HUES48 (cell line): ENCODE results near the gene CHSY1.
A peak's percentile ranks its signal among the peaks of the same experiment; 100 is the strongest.
"Not testable (repeated sequence)": the region's sequence is repeated elsewhere in the genome, so short reads cannot be mapped to it uniquely, and the experiment has no call there.

Experiments used
- H3K27ac ChIP-seq: one replicate; pipeline ENCODE4 v1.7.0; 2013; ENCODE audit warnings: low read depth, low read length, inconsistent platforms
- H3K27me3 ChIP-seq: 2 replicates; pipeline ENCODE4 v1.6.1; 2013; ENCODE audit warnings: mild to moderate bottlenecking, low read length; ENCODE audit not compliant: control insufficient read depth, insufficient read depth
- H3K36me3 ChIP-seq: 2 replicates; pipeline ENCODE4 v1.6.1; 2013; ENCODE audit warnings: low read length; ENCODE audit not compliant: control insufficient read depth, insufficient read depth
- H3K4me1 ChIP-seq: 2 replicates; pipeline ENCODE4 v1.6.1; 2013; ENCODE audit warnings: mild to moderate bottlenecking, low read length; ENCODE audit not compliant: control insufficient read depth, insufficient read depth
- H3K4me3 ChIP-seq: 2 replicates; pipeline ENCODE4 v1.5.1; 2013; ENCODE audit warnings: mild to moderate bottlenecking, low read depth, low read length
- H3K9ac ChIP-seq: 2 replicates; pipeline ENCODE4 v1.6.1; 2013; ENCODE audit warnings: mild to moderate bottlenecking, low read depth, low read length, moderate library complexity
- H3K9me3 ChIP-seq: 2 replicates; pipeline ENCODE4 v1.6.1; 2013; ENCODE audit warnings: low read length; ENCODE audit not compliant: control insufficient read depth, insufficient read depth

Gene CHSY1, protein sequence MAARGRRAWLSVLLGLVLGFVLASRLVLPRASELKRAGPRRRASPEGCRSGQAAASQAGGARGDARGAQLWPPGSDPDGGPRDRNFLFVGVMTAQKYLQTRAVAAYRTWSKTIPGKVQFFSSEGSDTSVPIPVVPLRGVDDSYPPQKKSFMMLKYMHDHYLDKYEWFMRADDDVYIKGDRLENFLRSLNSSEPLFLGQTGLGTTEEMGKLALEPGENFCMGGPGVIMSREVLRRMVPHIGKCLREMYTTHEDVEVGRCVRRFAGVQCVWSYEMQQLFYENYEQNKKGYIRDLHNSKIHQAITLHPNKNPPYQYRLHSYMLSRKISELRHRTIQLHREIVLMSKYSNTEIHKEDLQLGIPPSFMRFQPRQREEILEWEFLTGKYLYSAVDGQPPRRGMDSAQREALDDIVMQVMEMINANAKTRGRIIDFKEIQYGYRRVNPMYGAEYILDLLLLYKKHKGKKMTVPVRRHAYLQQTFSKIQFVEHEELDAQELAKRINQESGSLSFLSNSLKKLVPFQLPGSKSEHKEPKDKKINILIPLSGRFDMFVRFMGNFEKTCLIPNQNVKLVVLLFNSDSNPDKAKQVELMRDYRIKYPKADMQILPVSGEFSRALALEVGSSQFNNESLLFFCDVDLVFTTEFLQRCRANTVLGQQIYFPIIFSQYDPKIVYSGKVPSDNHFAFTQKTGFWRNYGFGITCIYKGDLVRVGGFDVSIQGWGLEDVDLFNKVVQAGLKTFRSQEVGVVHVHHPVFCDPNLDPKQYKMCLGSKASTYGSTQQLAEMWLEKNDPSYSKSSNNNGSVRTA

DNA sequence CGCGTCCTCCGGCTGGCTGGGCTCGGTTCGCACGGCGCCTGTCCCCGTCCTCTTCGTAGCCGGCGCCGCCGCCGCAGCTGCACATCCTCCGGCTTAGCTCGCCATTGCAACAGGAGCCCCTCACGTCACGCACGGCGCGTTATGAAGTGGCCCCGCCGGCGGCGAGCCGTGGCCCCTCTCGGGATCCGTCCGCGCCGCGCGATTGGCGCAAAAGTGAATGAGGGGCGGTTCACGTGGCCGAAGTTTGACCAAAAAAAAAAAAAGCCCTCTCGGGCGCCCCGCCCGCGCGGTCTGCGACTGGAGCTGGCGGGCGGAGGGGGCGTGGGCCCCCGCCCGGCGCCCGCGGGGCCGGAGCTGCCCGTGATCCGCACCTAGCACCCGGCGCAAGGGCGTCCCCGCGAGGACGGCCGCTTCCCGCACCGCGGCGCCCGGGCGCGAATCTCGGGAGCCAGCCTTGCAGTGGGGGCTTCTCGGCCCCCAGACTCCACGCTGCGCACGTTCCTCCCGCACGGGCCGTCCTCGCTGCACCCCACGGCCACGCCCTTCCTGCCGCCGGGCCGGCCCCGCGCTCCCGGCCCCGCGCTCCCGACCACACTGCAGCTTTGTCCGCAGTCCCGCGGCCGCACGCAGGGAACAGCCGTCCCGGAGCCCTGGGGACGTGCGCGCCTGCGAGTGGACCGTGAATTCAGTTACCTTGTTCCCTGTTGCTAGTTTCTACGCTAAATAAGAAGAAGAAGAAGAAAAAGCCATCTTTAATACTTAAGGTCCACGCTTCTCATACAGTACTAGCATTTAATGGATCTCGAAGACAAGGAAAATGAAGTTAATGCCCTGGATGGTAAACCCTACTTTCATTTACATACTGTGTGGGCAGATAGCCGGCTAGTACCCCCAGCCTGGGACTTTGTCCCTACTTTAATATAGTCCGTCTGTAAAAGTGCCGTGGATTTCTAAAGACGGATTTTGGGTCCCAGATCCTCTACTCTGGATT, at the start of gene CHSY1:
Gene CHSY1 (minus strand): TSS at position 219 of the 991 bp plus-strand sequence. CDS start 592 bp downstream, outside the sequence.
- peak within 1 kb of the TSS; percentile 75 for H3K9ac ChIP-seq
- H3K27ac ChIP-seq: peak within 1 kb of the TSS; percentile 47
- H3K36me3 ChIP-seq: peaks cover 13% of the 10 kb centered on the region; the same call in 1 of the 2 replicates
- H3K4me3 ChIP-seq: peak within 1 kb of the TSS; percentile 86
- H3K27me3 ChIP-seq: peaks cover 8% of the 10 kb centered on the region; the same call in 1 of the 2 replicates
- H3K9me3 ChIP-seq: no peaks in the 10 kb centered on the region
- H3K4me1 ChIP-seq: peaks cover 30% of the 10 kb centered on the region

DNA sequence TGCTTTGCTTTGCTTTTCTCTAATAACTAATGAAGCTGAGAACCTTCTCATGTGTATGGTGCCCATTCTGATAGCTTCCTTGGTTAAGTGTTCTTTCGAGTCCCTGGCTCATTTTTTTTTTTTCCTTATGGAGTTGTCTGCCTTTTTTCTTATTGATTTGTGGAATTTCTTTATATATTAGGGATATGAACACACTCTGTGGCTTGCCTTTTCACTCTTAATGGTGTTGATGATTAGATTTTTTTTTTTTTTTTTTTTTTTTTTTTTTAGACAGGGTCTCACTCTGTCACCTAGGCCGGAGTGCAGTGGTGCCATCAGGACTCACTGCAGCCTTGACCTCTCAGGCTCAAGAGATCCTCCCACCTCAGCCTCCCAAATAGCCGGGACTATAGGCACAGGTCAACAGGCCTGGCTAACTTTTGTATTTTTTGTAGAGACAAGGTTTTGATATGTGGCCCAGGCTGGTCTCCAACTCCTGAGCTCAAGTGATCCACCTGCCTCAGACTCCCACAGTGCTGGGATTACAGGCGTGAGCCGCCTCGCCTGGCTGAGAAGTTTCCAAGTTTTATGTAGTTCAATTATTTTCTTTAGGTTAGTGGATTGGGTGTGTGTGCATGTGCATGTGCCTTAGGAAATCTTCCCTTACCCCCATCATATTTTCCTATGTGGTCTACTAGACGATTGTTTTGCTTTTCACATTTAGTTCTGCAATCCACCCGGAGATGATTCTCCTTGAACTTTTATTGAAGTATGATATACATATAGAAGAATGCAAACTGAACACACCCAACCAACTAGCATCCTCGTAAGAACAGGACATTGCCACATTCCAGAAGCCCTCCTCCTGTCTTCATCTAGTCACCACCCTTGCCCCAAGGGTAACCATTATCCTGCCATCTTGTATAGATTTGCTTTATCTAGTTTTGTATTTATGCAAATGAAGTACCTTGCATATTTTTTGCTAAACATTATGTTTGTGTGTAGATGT, 44.9 kb upstream of the CHSY1 start:
- Histone ChIP-seq H3K27ac (no peak overlapping the region), H3K9me3 (no peaks in the 10 kb centered on the region), H3K9ac (no peak overlapping the region), H3K4me3 (peak overlapping the region; percentile 100; the same call in 1 of the 2 replicates), H3K4me1 (peaks cover 15% of the 10 kb centered on the region), H3K27me3 (no peaks in the 10 kb centered on the region), H3K36me3 (peaks cover 12% of the 10 kb centered on the region)

DNA sequence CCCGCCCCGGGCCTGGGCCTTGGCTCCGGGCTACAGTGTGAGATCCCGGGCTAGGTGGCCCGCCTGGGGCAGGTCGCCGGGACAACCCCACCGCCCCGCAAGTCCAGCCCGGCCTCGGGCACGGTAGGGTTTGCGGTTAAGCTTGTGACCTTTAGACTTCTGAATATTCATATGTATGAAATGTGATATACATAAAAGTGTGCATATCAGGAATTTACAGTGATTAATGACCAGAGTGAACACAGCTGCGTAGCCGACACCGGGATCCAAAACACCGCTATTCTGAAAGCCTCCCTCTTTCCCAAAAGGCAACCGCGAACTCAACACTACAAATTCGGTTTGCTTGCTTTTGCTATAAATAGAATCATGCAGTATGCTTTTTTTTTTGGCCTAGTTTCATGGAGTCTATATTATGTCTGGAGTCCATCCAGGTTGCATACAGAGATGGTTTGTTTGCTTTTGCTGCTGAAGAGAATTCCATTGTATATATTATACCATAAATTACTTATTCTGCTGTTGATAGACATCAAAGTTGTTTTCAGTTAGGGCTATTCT, 43.8 kb upstream of the CHSY1 start:
- H3K36me3 ChIP-seq: peaks cover 21% of the 10 kb centered on the region
- H3K27ac ChIP-seq: peak overlapping the region; percentile 90

DNA sequence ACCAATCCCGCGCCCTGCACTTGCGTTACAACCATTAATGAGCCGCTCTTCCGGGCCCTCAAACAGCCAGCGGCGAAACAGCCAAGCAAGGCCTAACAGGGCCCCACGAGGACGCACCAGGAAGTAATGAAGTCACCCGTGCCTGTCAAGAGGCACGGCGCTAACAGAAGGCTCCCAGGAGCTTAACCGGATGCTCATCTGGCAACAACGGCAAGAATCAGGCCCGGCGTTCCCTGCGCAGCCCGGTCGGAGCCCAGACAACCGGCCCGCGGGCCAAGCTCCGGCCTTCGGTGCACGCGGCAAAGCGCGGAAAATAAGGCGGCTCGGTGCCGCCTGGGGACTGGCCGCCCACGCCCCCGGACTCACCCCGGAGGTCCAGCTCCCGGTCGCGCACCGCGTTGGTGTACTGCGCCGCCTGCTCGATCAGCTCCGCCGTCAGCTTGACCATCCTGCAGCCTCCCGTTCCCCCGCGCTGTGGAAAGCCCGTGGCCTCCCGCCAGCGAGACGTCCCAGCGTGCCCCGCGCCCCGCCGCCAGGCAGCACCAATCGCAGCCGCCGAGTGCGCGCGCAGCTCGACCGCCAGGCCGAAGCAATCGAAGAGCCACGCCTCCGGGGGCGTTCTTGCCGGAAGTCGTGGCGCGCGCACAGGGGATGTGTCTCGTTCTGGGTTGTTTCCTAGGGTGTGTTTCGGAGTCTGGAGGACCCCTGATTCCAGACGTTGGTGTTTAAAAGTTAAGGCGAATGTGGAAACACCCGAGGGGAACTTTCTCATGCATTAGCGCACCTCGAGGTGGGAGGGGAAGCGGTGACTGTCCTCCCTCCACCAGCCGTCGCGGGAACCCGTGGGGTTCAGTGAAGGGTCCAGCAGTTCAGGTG, 43.1 kb upstream of the CHSY1 start, which contains the start of gene SNRPA1:
Gene SNRPA1 (minus strand): TSS at position 518 of the 876 bp plus-strand sequence. CDS start 70 bp downstream, at position 448.
- Histone ChIP-seq H3K9ac (peak within 1 kb of the TSS; percentile 72), H3K9me3 (no peaks in the 10 kb centered on the region), H3K36me3 (peaks cover 27% of the 10 kb centered on the region)

More for the DNA sequence above, 43.8 kb upstream of the CHSY1 start:
- Histone ChIP-seq H3K9me3 (no peaks in the 10 kb centered on the region), H3K4me1 (peaks cover 15% of the 10 kb centered on the region), H3K27me3 (no peaks in the 10 kb centered on the region), H3K4me3 (peak overlapping the region; percentile 100), H3K9ac (peak overlapping the region; percentile 69)

DNA sequence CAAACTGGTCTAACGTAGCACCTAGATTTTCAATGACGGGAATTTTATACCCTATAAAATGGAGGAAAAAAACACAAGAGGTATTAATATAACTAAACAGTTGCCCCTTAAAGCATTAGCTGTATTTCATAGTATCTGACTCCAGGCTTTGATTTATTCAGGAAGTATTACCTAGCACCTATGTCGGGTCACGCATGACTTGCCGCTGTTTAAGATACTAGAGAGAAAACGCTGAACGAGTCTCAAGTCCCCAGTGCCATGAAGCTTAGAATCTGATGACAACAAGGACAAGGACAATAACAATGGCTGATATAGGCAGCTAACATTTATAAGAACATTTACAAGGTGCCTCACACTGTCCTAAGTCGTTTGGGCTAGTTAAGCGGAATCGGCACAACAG, 41.3 kb upstream of the CHSY1 start:
- H3K4me3 ChIP-seq: peak overlapping the region; percentile 100
- H3K27me3 ChIP-seq: no peaks in the 10 kb centered on the region
- peak overlapping the region; percentile 10; the same call in 1 of the 2 replicates for H3K9ac ChIP-seq
- peaks cover 40% of the 10 kb centered on the region for H3K36me3 ChIP-seq
- no peaks in the 10 kb centered on the region for H3K9me3 ChIP-seq
- no peak overlapping the region for H3K27ac ChIP-seq
- peaks cover 15% of the 10 kb centered on the region for H3K4me1 ChIP-seq

More for the DNA sequence above, 43.1 kb upstream of the CHSY1 start, which contains the start of gene SNRPA1:
- Histone ChIP-seq H3K27me3 (no peaks in the 10 kb centered on the region), H3K27ac (peak within 1 kb of the TSS; percentile 90), H3K4me3 (peak within 1 kb of the TSS; percentile 100), H3K4me1 (peaks cover 15% of the 10 kb centered on the region)

DNA sequence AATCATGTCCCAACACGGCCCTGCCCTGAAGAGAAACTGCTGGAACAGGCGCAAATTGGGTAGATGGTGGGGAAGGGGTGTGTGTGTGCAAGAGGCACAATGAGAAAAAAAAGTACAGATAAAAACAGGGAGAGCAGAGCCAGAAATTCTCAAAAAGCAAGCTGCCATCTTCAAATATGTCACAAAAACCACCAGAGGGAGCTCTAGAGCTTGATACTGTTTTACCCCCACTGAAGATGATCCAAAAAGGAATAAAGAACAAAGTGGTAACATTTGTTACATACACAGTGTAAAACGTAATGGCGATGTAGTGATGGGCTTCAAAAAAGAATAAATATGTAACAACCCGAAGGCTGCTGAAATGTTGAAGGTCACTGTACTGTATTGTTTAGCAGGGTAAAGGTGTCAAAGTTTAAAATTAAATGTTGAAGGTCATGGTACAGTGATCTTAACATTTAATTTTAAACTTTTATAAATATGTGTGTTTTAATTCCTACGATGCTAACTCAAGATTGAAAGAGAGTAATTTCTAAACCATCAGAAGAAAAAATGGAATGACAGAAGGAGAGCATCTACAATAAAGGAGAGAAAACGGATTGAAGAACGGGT, 37.2 kb upstream of the CHSY1 start:
- H3K9ac ChIP-seq: no peak overlapping the region
- H3K36me3 ChIP-seq: peaks cover 79% of the 10 kb centered on the region
- no peaks in the 10 kb centered on the region for H3K9me3 ChIP-seq
- no peaks in the 10 kb centered on the region for H3K27me3 ChIP-seq
- H3K4me1 ChIP-seq: peaks cover 9% of the 10 kb centered on the region
- no peak overlapping the region for H3K27ac ChIP-seq
- no peak overlapping the region for H3K4me3 ChIP-seq

DNA sequence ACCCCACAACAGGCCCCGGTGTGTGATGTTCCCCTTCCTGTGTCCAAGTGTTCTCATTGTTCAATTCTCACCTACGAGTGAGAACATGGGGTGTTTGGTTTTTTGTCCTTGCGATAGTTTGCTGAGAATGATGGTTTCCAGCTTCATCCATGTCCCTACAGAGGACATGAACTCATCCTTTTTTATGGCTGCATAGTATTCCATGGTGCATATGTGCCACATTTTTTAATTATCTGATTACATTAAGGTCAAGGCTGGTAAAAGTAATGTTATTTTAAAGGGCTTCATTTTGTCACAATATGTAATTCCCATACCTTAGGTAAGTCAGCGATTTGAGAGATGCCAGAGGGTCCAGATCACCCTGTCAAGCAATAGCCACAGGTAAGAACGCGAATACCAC, 35.5 kb upstream of the CHSY1 start:
- not testable (repeated sequence) for H3K27ac ChIP-seq

DNA sequence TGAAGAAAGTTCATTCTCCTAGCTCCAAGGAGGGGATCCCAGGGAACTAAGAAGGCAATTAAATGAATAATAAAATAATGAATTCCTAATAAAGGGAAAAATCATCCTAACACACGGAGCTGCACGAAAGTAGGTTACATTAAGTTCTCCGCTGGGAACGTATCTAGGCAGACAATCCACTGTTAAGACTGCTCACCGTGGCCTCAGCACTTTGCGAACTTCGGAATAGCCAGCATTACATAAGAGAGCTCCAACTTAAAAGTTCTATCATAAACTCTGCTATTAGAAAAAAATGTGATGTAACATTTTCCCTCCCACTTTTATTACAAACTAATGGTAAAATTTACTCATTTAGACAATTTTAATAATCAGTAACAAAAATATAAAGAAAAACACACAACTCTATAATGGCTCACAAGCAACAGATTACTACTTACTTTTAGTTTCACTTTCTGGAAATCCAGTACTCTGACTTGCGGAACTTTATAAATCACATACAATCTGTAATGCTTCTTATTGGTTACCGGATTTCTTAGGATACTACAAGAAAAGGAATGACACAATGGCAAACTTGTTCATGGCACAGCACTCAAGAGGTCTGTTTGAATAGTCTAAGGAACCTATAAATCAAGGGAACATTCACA, 34.7 kb upstream of the CHSY1 start:
- Histone ChIP-seq H3K9ac (no peak overlapping the region), H3K4me3 (no peak overlapping the region), H3K4me1 (no peaks in the 10 kb centered on the region), H3K27ac (no peak overlapping the region), H3K9me3 (no peaks in the 10 kb centered on the region), H3K36me3 (peaks cover 90% of the 10 kb centered on the region), H3K27me3 (no peaks in the 10 kb centered on the region)

More for the DNA sequence above, 35.5 kb upstream of the CHSY1 start:
- H3K4me1 ChIP-seq, H3K4me3 ChIP-seq, H3K27me3 ChIP-seq, H3K9ac ChIP-seq, H3K9me3 ChIP-seq: not testable (repeated sequence)
- H3K36me3 ChIP-seq: peaks cover 90% of the 10 kb centered on the region
